Measurements from ENCODE around the gene ACBD5.

The ACBD5 gene

GRCh38 chr10:27157150-27157549 lies 83.4 kb downstream of the ACBD5 start:
- peak overlapping the region in 1 of 21 experiments; percentile 95 for H3K27ac ChIP-seq
- H3K4me3 ChIP-seq: no peak overlapping the region

GRCh38 chr10:27156566-27156965 lies 84.0 kb downstream of the ACBD5 start:
- Histone ChIP-seq H3K4me3 (peak overlapping the region; percentile 60 to 99 (median 85)), H3K27ac (peak overlapping the region in 20 of 21 experiments; percentile 8 to 100 (median 96))

GRCh38 chr10:27155066-27155754 lies 85.4 kb downstream of the ACBD5 start, which contains the start of gene MASTL:
MASTL (plus strand) TSS chr10:27155352; CDS start chr10:27155427, 75 bp downstream.
- peak within 1 kb of the TSS; percentile 50 to 100 (median 97) for H3K27ac ChIP-seq

GRCh38 chr10:27153845-27154193 lies 86.8 kb downstream of the ACBD5 start:
- H3K27ac ChIP-seq: peak overlapping the region; percentile 50 to 100 (median 97)
- peak overlapping the region; percentile 60 to 99 (median 85) for H3K4me3 ChIP-seq

More at GRCh38 chr10:27155066-27155754, 85.4 kb downstream of the ACBD5 start, which contains the start of gene MASTL:
- peak within 1 kb of the TSS; percentile 60 to 99 (median 85) for H3K4me3 ChIP-seq

- H3K4me3 ChIP-seq: peak overlapping the region; percentile 60 to 99 (median 85)
- H3K27ac ChIP-seq: peak overlapping the region in 20 of 21 experiments; percentile 90 to 100 (median 97)
These were observed 87.3 kb downstream of the ACBD5 start for GRCh38 chr10:27153329-27153728.

- peak overlapping the region in 6 of 7 experiments; percentile 60 to 99 (median 85) for H3K4me3 ChIP-seq
- peak overlapping the region in 1 of 21 experiments; percentile 98 for H3K27ac ChIP-seq
These were observed 87.9 kb downstream of the ACBD5 start for GRCh38 chr10:27152687-27153086.

- Histone ChIP-seq H3K4me3 (no peak overlapping the region), H3K27ac (no peak overlapping the region)
These were observed 90.3 kb downstream of the ACBD5 start for GRCh38 chr10:27150261-27150660.

GRCh38 chr10:27147701-27148100 lies 92.9 kb downstream of the ACBD5 start:
- Histone ChIP-seq H3K27ac (no peak overlapping the region), H3K4me3 (no peak overlapping the region)

- Histone ChIP-seq H3K4me3 (no peak overlapping the region), H3K27ac (no peak overlapping the region)
These were observed 94.7 kb downstream of the ACBD5 start for GRCh38 chr10:27145937-27146336.
